Measurements from ENCODE around the gene KRTAP4-9. TPM values are rescaled to one million over a fixed set of nuclear protein-coding genes. Genes with fewer than 3 reads are reported as not detected.
"Not testable (repeated sequence)": the region's sequence is repeated elsewhere in the genome, so short reads cannot be mapped to it uniquely, and the experiment has no call there.

The KRTAP4-9 gene
- total RNA-seq, 4 donors from 2014 or later, result not detected

DNA sequence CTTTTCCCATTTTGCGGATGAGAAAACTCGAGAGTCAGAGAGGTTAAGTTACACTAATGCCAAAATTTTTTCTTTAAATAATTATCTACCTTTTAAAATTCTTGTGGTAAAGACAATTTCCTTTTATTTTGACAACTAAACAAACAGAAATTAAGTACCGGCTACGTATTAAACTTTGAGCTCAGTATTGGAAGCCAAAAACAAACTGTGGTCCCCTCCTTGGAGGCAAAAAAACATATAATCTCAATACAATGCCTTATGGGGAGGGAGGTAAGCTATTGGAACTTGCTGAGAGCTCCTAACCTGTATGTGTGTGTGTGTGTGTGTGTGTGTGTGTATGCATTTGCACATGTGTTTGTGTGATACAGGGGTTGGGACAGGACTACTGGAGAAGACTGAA, 41.7 kb upstream of the KRTAP4-9 start:
- 69 to 79% methylated on average over 4 of the region's 4 CpGs for WGBS, 2 donors
- H3K4me3 ChIP-seq (replicated peaks in 1 of 3), result no peak overlapping the region
- intact Hi-C loops (cut with DNase I), result no loop called here
- no peaks in the 10 kb centered on the region for H3K9me3 ChIP-seq
- DNase-seq, result no peak
- H3K4me1 ChIP-seq, result no peaks in the 10 kb centered on the region
- H3K27me3 ChIP-seq, result no peaks in the 10 kb centered on the region
- H3K27ac ChIP-seq, result no peak overlapping the region
- H3K36me3 ChIP-seq, result no peaks in the 10 kb centered on the region
- TF ChIP-seq, protein P1, sequence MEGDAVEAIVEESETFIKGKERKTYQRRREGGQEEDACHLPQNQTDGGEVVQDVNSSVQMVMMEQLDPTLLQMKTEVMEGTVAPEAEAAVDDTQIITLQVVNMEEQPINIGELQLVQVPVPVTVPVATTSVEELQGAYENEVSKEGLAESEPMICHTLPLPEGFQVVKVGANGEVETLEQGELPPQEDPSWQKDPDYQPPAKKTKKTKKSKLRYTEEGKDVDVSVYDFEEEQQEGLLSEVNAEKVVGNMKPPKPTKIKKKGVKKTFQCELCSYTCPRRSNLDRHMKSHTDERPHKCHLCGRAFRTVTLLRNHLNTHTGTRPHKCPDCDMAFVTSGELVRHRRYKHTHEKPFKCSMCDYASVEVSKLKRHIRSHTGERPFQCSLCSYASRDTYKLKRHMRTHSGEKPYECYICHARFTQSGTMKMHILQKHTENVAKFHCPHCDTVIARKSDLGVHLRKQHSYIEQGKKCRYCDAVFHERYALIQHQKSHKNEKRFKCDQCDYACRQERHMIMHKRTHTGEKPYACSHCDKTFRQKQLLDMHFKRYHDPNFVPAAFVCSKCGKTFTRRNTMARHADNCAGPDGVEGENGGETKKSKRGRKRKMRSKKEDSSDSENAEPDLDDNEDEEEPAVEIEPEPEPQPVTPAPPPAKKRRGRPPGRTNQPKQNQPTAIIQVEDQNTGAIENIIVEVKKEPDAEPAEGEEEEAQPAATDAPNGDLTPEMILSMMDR (IDR thresholded peaks at IDR 0.05), result no peak
- no peak for TF ChIP-seq POLR2A (IDR thresholded peaks at IDR 0.05)

DNA sequence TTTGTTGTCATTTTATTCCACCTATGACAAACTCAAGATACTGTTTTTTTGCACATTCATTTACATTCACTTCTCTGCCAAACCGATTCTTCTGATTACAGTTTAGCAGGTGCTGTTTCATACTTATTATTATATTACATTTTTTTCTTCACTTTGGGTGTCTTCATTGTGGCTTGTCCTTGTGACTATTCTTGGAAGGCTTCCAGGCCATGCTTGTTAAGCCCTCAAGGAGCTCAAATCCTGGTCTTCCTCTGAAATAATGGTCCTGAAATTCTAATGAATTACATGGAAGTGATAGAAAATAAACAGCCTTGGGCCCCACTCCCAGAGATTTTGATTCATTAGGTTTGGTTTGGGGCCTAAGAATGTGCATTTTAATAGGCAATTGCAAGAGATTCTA, 40.9 kb upstream of the KRTAP4-9 start:
- Histone ChIP-seq H3K9me3 (no peaks in the 10 kb centered on the region), H3K4me1 (no peaks in the 10 kb centered on the region), H3K27me3 (no peaks in the 10 kb centered on the region), H3K36me3 (no peaks in the 10 kb centered on the region), H3K27ac (no peak overlapping the region), H3K4me3 (replicated peaks in 1 of 3) (no peak overlapping the region)
- WGBS, 2 donors, result 86% methylated on average over 1 of the region's 1 CpG
- TF ChIP-seq, protein P1 (IDR thresholded peaks at IDR 0.05), result no peak
- no peak for TF ChIP-seq POLR2A (IDR thresholded peaks at IDR 0.05)
- DNase-seq, result no peak
- intact Hi-C loops (cut with DNase I), result no loop called here

DNA sequence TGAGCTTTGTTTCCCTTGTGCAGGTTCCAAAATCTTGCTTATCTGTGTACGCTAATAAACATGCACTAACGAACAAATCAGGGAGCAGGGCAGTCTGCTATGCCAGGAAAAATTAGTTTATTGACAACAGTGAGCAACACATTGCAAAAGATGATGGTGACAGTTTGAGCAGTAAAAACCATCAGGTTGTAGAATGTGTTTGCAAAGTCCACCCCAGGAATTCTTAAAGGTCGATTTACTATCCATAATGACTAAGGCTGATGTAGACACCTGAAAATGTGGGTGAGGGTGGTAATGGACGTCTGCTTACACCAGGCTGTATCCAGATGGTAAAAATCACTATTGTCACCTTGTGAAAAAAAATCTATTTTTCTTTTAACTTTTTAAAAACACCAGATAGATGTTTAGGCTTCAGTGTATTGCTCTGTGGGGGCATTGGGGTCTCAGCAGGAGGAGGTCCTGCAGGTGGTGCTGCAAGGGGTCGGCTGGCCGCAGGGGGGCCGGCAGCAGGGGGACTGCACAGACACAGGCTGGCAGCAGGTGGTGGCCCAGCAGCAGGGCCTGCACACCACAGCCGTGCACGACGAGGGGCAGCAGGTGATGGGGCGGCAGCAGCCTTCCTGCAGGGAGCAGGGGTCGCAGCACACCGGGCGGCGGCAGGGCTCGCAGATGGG, 40.0 kb upstream of the KRTAP4-9 start:
- H3K36me3 ChIP-seq; H3K9me3 ChIP-seq; DNase-seq; H3K4me1 ChIP-seq; H3K27me3 ChIP-seq; H3K4me3 ChIP-seq (replicated peaks in 1 of 3); H3K27ac ChIP-seq; intact Hi-C loops (cut with DNase I): not testable (repeated sequence)
- 65 to 77% methylated on average over 7 of the region's 16 CpGs for WGBS, 2 donors

DNA sequence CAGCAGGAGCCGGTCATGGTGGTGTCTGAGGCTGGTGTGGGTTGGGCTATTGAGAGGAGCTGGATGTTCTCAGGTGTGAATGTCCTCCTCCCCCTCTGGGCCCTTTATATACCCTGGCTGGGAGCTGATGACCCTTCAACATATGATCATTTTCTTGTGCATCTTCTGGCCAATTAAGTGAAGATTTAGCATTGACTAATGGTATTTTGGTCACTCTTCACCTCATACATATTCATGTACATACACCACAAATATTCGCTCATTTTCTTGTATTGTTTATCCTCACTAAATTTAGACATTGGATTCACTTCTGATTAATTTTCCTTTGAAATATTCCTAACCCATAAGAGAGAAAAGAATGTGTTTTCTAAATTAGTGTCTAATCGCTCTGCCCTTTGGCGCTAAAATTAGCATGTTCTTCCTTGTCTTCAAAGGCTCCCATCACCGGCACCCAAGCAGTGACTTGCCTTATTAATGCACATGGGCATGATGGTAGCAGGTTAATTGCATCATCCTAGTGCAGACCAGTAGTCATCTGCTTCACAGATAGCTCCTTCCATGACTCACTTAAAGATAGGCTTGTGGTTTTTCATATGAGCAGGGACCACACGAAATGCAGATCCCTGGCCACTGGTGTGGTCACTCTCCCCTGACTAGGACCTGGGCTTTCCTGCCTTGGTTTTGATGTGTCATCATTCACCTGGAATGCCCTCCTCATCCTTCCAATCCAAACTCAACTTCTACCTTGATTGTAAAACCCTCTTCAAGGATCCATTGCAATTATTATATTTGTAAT, 39.2 kb upstream of the KRTAP4-9 start, which contains the start of gene KRTAP2-4:
TSS of gene KRTAP2-4 (minus strand) at position 51 of the 796 bp plus-strand sequence. CDS start at position 17, 34 bp downstream.
- H3K36me3 ChIP-seq, result no peaks in the 10 kb centered on the region
- no peak within 1 kb of the TSS for H3K4me3 ChIP-seq (replicated peaks in 1 of 3)
- WGBS, 2 donors, result 95 to 96% methylated on average over 5 of the region's 6 CpGs
- no peaks in the 10 kb centered on the region for H3K4me1 ChIP-seq
- no peak within 1 kb of the TSS for H3K27ac ChIP-seq
- TF ChIP-seq, protein P1 (IDR thresholded peaks at IDR 0.05), result no peak
- TF ChIP-seq POLR2A (IDR thresholded peaks at IDR 0.05), result no peak
- no peak for DNase-seq
- intact Hi-C loops (cut with DNase I), result no loop called here
- no peaks in the 10 kb centered on the region for H3K27me3 ChIP-seq
- H3K9me3 ChIP-seq, result no peaks in the 10 kb centered on the region

DNA sequence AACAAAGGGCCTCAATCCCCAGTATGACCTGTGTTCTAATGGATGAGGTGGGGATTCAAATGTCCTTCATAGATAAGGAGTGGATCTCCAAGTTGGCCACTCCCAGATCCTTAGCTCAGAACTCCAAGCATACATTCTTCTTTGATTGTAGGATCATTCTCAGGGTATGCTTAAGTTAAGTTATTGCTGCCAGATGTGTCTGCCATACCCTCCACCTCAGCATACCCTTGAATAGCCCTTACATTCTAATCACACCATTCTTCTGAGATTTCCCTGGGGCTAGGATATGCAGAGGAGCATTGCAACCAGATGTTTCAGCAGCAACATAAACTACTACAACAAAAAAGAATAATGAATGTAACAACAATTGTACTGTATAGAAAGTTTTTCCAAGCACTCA, 37.9 kb upstream of the KRTAP4-9 start:
- Histone ChIP-seq H3K27me3 (no peaks in the 10 kb centered on the region), H3K4me1 (no peaks in the 10 kb centered on the region), H3K4me3 (replicated peaks in 1 of 3) (no peak overlapping the region), H3K9me3 (no peaks in the 10 kb centered on the region), H3K27ac (no peak overlapping the region), H3K36me3 (no peaks in the 10 kb centered on the region)
- TF ChIP-seq POLR2A (IDR thresholded peaks at IDR 0.05), result no peak
- TF ChIP-seq, protein P1 (IDR thresholded peaks at IDR 0.05), result no peak
- intact Hi-C loops (cut with DNase I), result no loop called here
- DNase-seq, result no peak
